ENCODE data around the gene HERC4. TPM values are rescaled to one million over a fixed set of nuclear protein-coding genes. Genes with fewer than 3 reads are reported as not detected.
A peak's percentile ranks its signal among the peaks of the same experiment; 100 is the strongest.

HERC4 gene
- total RNA-seq, 3 donors from 2014 or later (not counting 1 experiment from before 2014, with no cell fraction given): 78.4 to 104 (median 83.9) TPM

DNA sequence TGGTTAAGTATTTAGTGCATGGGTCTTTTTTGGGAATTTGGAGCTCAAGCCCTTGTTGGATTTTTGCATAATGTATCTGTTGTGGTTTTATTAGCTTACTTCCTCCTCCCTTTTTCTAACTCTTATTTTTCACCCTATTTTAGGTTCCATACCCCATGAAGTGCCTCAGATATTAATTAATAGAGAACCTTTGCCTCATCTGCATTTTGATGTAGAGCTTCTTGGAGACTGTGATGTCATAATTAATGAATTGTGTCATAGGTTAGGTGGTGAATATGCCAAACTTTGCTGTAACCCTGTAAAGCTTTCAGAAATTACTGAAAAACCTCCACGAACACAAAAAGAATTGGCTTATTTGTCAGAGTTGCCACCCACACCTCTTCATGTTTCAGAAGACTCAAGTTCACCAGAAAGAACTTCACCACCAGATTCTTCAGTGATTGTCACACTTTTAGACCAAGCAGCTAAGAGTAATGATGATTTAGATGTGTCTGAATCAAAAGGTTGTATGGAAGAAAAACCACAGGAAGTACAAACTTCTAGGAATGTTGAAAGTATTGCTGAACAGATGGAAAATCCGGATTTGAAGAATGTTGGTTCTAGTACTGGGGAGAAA lies 162.6 kb downstream of the HERC4 start:
- H3K27me3 ChIP-seq (ENCODE audit: control insufficient read depth, insufficient read depth, low read length): no peaks in the 10 kb centered on the region
- Mint-ChIP-seq H3K9me3 (no peaks in the 10 kb centered on the region), H3K36me3 (peaks cover 32% of the 10 kb centered on the region), H3K4me3 (no peak overlapping the region), H3K4me1 (peaks cover 8 to 12% of the 10 kb centered on the region in 2 donors), H3K27ac (peak overlapping the region; percentile 12 to 28), H3K27me3 (ENCODE audit: low read depth in 2 of 2) (no peaks in the 10 kb centered on the region)
- peaks cover 78% of the 10 kb centered on the region for H3K36me3 ChIP-seq (ENCODE audit: control insufficient read depth, insufficient read depth, low read length)
- H3K4me1 ChIP-seq (ENCODE audit: control insufficient read depth, insufficient read depth, low read length): no peaks in the 10 kb centered on the region
- H3K27ac ChIP-seq (ENCODE audit: low read length): no peak overlapping the region
- no peak overlapping the region for H3K4me3 ChIP-seq (ENCODE audit: low read length)
- intact Hi-C loops (cut with micrococcal nuclease): no loop called here
- 95% methylated on average over 2 of the region's 2 CpGs for WGBS (ENCODE audit: insufficient coverage)
- ATAC-seq: no peak
- TF ChIP-seq, protein P1, sequence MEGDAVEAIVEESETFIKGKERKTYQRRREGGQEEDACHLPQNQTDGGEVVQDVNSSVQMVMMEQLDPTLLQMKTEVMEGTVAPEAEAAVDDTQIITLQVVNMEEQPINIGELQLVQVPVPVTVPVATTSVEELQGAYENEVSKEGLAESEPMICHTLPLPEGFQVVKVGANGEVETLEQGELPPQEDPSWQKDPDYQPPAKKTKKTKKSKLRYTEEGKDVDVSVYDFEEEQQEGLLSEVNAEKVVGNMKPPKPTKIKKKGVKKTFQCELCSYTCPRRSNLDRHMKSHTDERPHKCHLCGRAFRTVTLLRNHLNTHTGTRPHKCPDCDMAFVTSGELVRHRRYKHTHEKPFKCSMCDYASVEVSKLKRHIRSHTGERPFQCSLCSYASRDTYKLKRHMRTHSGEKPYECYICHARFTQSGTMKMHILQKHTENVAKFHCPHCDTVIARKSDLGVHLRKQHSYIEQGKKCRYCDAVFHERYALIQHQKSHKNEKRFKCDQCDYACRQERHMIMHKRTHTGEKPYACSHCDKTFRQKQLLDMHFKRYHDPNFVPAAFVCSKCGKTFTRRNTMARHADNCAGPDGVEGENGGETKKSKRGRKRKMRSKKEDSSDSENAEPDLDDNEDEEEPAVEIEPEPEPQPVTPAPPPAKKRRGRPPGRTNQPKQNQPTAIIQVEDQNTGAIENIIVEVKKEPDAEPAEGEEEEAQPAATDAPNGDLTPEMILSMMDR (IDR thresholded peaks at IDR 0.05): no peak
- H3K9me3 ChIP-seq (ENCODE audit: control insufficient read depth, insufficient read depth, low read length): no peaks in the 10 kb centered on the region
- DNase-seq: no peak

DNA sequence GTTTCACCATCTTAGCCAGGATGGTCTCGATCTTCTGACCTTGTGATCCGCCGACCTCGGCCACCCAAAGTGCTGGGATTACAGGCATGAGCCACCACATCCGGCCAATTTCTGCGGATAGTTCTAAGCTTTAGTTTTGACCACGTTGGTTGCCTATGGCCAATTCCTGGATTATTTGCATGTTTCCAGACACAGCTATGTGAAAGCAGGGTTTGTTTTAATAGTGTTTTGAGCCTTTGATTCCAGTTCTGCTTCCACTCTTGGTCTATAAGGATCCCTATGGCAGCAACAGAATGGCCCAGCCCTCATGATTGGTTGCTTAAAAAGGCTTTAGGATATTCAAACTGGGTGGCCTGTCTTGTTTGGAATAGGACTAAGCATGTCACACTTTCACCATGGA lies 171.5 kb downstream of the HERC4 start:
- H3K36me3 Mint-ChIP-seq: peaks cover 12% of the 10 kb centered on the region
- DNase-seq: no peak
- no peaks in the 10 kb centered on the region for H3K9me3 Mint-ChIP-seq
- H3K4me1 Mint-ChIP-seq: peaks cover 5 to 13% of the 10 kb centered on the region in 2 donors
- no peak overlapping the region for H3K27ac Mint-ChIP-seq
- Histone ChIP-seq H3K9me3 (ENCODE audit: control insufficient read depth, insufficient read depth, low read length) (no peaks in the 10 kb centered on the region), H3K27ac (ENCODE audit: low read length) (no peak overlapping the region), H3K36me3 (ENCODE audit: control insufficient read depth, insufficient read depth, low read length) (peaks cover 70% of the 10 kb centered on the region), H3K27me3 (ENCODE audit: control insufficient read depth, insufficient read depth, low read length) (no peaks in the 10 kb centered on the region), H3K4me3 (ENCODE audit: low read length) (no peak overlapping the region), H3K4me1 (ENCODE audit: control insufficient read depth, insufficient read depth, low read length) (no peaks in the 10 kb centered on the region)
- intact Hi-C loops (cut with micrococcal nuclease): no loop called here
- TF ChIP-seq, protein P1 (IDR thresholded peaks at IDR 0.05): no peak
- no peaks in the 10 kb centered on the region for H3K27me3 Mint-ChIP-seq (ENCODE audit: low read depth in 2 of 2)
- ATAC-seq: no peak
- WGBS (ENCODE audit: insufficient coverage): 98% methylated on average over 7 of the region's 7 CpGs
- no peak overlapping the region for H3K4me3 Mint-ChIP-seq

DNA sequence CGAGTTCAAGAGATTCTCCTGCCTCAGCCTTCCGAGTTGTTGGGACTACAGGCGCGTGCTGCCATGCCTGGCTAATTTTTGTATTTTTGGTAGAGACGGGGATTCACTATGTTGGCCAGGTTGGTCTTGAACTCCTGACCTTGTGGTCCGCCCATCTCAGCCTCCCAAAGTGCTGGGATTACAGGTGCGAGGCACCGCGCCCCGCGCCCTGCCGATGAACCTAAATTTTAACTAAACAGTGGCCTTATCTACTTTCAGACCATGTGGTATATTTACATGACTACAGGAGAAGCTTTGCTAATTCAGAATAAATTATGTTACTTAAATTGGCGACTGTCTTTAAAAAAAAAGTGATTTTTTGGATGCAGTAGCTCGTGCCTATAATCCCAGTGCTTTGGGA lies 181.4 kb downstream of the HERC4 start:
- WGBS (ENCODE audit: insufficient coverage): 95% methylated on average over 12 of the region's 14 CpGs

More for the DNA sequence above, 181.4 kb downstream of the HERC4 start:
- Mint-ChIP-seq H3K27me3 (ENCODE audit: low read depth in 2 of 2) (no peaks in the 10 kb centered on the region), H3K36me3 (no peaks in the 10 kb centered on the region), H3K9me3 (no peaks in the 10 kb centered on the region), H3K4me1 (peaks cover 11 to 15% of the 10 kb centered on the region in 2 donors), H3K27ac (no peak overlapping the region), H3K4me3 (no peak overlapping the region)
- intact Hi-C loops (cut with micrococcal nuclease): no loop called here
- TF ChIP-seq, protein P1 (IDR thresholded peaks at IDR 0.05): no peak
- H3K9me3 ChIP-seq (ENCODE audit: control insufficient read depth, insufficient read depth, low read length): no peaks in the 10 kb centered on the region
- DNase-seq (no peak), ATAC-seq (no peak)
- no peaks in the 10 kb centered on the region for H3K4me1 ChIP-seq (ENCODE audit: control insufficient read depth, insufficient read depth, low read length)
- H3K27me3 ChIP-seq (ENCODE audit: control insufficient read depth, insufficient read depth, low read length): no peaks in the 10 kb centered on the region
- H3K27ac ChIP-seq (ENCODE audit: low read length): no peak overlapping the region
- no peak overlapping the region for H3K4me3 ChIP-seq (ENCODE audit: low read length)
- peaks cover 63% of the 10 kb centered on the region for H3K36me3 ChIP-seq (ENCODE audit: control insufficient read depth, insufficient read depth, low read length)

Measured in natural killer cell (primary cell).